Activated CD8-positive, alpha-beta memory T cell treated with anti-CD3 and anti-CD28 coated beads, Interleukin-2, amount 50 U/mL, for 24 hours (primary cell): Measurements from ENCODE around the gene SERINC4.

Experiments
- DNase-seq: peaks from one replicate; pipeline ENCODE4 v3.0.0-alpha.2; 2020; ENCODE audit errors: extremely low read depth

SERINC4 gene

DNA sequence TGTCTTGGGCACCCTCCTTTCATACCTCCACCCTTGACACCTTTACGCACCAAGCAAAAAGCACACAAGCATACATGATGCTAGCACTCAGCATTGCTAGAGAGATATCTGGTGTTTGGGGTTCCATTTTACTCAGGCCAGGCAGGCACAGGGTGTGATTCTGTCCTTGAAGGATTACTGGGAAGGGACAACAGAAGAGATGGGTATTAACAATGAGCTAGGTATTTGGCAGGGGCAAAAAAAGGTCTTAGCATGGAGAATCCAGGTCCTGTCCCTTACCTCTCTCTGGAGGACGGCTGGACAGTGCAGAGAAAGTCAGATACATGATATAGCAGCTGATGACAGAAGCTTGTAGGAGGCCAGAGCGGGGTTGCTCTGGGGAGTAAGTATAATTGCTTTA lies 3.5 kb downstream of the SERINC4 start:
- DNase-seq, result no peak

DNA sequence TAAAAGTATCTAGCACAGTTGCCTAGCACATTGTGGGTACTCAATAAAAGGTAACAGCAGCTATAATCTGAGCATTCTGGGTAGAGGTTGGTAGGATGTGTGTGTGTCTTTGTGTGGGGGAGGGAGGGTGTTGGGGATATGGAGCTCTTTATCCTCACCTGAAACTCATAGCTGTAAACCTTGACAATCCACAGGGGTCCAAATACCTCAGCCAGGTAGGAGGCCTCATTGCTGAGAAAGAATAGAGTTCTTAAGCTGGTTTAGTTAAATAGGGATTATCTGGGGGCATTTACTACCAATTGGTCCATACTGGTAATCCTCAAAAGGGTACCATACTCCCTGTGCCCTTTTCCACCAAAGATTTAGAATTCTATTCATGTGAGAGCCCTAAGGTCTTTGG lies 4.0 kb downstream of the SERINC4 start:
- no peak for DNase-seq

DNA sequence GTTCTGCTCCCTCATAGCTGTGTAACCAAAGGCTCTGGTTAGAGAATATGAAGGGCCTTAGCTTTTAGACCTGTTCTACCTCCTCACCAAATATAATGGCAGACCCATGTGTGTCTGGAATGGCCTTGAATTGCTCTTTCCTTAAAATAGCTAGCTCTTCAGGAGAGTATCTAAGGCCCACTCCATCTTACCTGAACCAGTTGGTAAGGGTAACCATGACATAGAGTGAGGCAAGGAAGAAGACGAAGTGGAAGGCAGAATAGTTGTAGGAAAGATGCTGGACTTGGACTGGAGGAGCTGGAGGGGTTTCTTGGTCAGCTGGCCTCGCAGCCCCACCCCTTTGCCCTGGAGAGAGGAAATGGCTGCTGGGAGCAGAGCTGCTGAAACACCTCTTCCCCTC lies 4.8 kb downstream of the SERINC4 start:
- no peak for DNase-seq

DNA sequence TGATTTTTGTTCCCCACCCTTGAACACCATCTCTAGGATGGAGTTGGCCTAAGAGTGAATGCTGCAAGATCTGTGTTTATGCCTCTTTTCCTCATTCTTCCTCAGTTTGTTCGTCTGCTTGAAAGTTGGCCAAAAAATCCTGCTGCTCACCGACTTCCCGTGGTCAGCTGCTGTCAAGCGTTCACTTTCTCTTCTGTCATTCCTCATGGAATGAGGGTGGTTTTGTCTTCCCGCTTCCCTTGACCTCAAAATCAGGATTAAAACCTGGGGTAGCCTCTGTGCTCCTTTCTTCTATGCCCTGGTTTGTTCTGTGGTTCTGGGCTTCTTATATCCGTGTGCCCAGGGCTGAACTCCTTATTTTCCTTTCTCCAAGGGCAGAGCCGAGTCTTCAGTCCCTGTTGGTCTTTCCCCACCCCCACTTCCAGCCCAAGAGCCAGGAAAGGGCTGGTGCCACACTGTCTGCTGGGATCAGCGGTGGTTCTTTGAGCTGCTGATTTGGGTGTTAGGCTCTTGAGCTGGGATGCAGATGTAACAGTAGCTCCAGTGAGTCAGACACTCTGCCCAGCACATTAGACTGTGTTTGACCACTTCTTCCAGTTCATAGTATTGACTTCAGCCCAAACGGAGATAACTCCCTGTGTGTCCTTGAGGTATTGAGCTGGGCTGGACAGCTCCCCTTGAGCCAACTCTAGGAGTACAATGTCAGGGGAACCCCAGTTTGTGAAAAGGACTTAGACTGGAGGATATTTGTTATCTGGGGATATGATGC lies 5.6 kb downstream of the SERINC4 start:
- no peak for DNase-seq

DNA sequence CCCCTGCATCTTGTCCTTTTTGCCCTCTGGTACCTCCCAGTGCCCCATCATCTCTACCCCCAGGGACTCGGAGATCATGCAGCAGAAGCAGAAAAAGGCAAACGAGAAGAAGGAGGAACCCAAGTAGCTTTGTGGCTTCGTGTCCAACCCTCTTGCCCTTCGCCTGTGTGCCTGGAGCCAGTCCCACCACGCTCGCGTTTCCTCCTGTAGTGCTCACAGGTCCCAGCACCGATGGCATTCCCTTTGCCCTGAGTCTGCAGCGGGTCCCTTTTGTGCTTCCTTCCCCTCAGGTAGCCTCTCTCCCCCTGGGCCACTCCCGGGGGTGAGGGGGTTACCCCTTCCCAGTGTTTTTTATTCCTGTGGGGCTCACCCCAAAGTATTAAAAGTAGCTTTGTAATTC lies 6.4 kb downstream of the SERINC4 start:
- DNase-seq, result no peak

DNA sequence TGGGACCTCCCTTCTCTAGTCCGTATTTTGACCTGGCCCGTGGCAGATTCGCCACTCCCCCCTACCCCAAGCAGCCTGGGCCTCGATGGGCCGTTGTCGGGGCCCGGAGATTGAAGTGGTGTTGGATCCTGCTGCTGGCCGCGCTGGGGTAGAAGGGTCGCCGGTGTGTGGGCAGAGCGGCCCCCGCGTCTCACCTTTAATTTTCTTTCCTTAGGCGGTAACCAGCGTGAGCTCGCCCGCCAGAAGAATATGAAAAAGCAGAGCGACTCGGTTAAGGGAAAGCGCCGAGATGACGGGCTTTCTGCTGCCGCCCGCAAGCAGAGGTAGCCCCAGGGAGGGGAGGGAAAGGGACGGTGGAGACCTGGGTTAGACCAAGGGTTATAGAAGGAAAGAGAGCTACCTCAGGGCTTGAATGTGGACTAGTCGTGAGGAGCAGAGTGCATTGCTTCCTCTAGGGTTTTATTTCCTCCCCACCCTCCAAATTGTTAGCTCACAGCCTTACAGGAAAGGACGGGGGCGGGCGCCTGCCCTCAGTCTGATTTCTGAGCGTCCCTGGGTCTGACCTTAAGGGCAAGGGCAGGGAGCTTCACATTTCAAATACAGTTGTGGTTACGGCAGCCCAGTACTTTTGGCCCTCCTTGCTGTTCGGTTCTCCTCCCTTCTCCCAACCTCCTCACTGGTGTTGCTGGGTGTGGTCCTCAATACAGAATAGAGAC lies 7.1 kb downstream of the SERINC4 start:
- no peak for DNase-seq

DNA sequence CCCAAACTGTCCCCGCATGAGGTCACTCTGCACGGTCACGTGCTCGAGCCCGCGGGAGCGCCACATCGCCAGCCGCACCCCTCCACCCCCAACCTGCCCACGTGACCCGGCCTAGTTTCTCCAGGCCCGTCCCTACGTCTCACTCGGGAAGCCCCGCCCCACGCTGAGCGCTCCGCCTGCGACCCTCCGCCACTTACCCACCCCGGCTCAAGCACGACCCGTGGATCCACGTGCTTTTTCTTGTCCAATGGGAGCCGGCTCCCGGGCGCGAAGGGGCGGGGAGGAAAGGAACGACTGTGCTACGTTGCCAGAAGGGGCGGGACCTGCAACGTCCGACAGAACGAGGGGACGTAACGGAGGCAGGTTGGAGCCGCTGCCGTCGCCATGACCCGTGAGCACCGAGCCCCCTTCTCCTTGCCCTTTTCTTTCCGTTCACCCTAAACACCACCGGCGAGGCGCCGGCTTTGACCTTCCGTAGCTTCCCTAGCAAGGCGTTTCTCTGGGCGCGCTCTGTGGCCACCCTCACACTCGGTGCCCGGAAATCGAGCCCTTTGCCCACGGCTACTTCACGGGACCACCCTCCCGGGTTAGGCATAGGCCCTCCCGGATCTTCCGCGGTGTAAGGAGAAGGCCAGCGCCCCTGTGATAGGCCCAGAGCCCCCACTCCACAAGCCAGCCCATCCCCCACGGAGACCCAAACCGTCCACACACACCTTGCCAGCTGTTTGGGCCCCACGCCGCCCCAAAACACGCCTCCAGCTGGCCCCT lies 7.8 kb downstream of the SERINC4 start, which contains the start of gene SERF2:
Gene SERF2 (plus strand): TSS at position 328 of the 768 bp plus-strand sequence. CDS start 57 bp downstream, at position 385.
- DNase-seq, result peak; percentile 99

DNA sequence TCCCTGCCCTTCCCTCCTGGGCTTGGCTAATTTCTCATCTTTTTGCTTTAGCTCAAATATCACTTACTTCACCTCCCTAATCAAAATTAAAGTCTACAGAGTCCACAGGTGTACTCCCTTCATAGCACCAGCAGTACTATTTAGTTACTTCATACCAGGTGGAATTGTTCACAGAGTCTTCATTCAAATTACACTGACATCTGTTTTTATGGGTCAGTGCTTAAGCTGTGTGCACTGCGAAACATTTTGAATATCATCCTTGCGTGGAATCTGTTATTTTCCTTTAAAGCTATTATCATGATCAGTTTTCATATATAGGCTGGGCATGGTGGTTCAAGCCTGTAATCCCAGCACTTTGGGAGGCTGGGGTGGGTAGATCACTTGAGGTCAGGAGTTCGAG lies 10.6 kb downstream of the SERINC4 start:
- DNase-seq, result no peak

DNA sequence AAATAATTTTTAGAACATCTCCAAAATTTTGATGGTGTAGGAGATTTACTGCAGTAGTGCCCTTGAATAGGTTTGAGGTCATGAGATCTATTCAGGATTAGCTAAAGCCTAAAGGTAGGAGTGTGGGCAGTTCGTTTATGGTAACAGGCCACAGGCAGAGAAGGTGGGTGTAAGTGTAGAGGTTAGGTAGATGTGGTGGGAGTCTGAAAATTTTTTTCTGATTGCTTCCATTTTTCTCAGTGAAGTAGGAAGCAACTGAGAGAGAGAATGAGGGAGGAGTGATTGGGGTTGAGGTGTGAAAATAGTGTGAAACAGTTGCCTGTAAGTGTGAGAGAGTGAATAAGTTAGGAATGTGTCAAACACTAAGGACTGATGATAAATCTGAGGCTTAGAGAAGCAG lies 21.0 kb downstream of the SERINC4 start:
- DNase-seq, result no peak

DNA sequence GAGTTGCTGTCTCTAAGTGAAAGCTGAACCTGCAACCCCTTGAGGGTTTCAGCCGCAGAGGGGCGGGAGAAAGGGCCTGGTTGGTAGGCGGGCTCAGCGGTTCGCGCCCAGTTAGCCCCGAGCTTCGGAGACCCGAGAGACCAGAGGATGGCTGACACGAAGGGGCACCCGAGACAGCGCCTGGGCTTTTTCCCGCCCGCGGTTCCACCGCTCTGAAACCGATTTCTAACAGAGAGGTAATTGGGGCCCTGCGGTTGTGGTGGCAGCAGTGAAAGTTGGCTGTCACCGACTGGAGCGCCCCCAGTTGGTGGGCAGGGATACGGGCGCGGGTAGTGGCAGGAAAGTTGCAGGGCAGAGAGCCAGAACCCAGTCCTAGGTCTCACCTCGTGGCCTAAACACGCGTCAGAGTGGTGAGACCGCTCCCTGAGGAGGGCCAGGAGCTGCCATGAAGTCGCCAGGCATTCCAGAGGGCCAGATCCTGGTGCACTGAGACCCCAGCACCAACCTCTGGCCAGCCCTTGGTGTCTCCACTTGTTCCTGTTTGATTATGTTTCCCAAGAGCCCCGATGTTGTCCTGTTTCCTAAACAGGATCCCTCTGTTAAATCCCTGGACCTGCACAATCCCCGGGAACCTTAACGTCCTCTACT lies 22.6 kb downstream of the SERINC4 start:
- peak; percentile 69 for DNase-seq

DNA sequence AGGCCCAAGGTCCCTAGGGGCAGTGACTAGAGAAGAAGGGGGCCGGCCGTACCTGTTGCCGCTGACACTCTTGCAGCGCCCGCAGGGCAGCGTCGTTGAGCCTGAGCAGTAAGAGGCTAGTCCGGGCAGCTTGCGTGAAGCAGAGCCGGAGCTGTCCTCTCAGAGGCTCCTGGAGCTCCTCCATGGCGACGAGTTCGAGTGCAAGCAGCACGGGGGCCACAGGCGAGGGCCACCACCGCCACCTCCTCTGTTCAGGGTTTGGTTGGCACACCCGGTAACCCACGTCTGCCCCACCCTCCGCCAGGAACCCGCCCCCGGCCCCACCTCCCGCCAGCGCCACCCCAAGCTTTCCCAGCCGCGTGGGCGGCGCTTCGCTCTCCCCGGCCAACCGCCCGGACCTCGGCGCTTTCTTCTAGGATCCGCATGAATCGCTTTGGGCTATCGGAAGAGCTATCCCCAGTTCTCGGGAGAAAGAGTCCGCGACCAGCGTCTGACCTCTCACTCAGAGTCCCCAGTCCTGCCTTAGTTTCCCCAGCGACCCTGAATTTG lies 23.2 kb downstream of the SERINC4 start, which contains the start of gene ELL3:
Gene ELL3 (minus strand): TSS at position 249 of the 549 bp plus-strand sequence. CDS start 65 bp downstream, at position 184.
- no peak for DNase-seq

DNA sequence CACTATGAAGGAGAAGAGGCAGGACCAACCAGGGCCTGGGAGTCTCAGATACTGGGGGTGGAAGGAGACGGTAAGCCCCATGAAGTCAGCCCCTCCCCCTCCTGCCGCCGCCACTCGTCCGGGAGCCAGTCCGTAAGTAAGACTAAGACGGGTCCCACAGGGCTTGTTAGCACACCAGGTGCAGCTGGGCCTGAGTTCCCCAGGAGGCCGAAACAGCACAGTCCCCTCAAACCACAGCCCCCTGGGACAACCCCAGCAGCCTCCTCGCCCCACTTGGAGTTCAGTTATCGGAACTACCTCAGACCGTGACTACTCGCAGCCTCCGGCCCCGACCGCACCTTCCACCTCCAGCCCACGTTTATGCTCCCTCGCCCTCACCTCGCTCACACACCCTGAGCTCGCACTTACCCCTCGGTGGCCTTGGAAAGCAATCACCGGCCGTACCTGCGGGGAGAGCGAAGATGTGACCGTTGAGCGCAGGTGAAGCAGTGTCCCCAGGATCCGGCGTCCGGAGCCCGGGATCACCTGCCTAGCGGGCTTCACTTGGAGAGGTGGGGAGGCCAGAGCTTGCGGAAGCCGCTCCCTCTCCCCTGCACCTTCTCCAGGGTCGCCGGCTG lies 23.8 kb downstream of the SERINC4 start:
- no peak for DNase-seq

DNA sequence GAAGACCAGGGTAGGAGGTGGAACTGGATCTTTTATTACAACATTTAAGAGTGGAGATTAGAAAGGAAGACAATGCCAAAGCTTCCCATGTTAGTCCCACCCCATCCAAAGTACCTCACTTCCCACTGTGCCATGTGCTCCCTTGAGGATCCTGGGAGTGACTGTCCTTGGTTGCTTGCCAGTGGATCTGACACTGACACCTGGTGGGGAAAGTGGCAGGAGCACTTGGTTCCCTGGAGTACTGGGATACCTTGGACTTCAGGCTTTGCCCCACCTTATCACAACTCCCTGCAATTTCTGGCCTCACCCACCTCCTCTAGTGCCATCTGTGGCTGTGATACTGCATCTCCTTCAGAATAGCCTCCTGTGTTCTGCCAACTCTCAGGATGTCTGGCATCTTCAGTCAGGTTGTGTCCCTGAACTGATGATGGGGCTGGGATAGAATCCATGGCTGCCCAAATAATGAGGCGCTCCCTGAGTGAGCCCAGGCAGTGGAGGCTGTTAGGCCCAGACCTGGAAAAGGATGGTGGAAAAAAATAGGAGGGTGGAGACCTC lies 24.5 kb downstream of the SERINC4 start:
- no peak for DNase-seq

DNA sequence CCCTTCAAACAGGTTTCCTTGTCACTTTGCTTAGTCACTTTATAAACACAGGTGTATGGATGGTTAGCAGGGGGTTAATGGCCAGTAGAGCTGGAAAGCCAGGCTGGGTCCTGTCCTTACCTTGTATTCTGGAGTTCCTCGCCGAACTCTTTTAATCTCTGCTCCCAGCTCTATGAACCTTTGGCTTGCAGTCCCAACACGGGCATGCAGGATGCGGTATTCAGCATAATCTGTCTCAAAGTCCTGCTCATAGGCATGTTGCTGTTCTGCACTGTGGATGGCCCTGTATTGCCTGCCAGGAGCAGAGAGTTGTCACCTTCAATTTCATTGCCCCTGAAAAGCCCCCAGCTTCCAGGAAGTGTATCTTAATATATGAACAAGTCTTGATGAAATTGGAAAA lies 26.0 kb downstream of the SERINC4 start:
- no peak for DNase-seq

DNA sequence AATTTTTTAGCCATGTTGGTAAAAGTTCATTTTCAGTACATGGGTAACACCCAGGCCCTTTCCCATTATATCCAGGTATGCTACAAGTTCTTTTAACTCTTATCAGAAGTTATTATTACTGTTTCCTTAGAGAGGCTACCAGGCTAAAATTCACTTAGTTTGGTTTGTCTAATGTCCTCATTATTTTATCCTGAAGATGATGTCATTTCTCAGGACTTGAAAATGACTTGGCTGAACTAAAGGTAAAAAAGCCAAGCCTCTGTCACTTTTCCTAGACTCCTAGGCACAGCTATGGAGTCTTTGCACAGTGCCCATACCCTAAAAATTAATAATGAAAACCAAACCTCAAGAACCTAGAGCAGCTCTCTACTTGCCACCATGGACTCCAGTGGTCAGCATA lies 27.4 kb downstream of the SERINC4 start:
- DNase-seq, result no peak

DNA sequence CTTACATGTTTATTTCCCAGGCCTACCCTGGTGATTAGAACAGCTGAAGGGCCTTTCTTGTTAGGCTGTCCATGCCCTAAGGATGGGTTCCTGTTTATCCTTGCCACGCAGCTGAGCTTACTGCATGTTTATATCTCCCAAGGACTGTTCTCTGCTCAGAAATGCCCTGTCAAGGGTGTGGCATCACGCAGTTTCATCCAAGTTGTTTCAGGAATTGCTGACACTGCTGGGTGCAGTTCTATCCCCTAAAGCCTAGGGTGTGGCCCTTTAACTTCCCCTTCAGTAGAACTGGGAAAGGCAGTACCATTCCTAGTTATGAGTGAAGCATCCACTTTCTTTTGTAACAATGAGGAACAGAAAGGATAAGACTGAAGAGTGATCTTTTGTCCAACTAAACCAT lies 28.2 kb downstream of the SERINC4 start:
- no peak for DNase-seq

DNA sequence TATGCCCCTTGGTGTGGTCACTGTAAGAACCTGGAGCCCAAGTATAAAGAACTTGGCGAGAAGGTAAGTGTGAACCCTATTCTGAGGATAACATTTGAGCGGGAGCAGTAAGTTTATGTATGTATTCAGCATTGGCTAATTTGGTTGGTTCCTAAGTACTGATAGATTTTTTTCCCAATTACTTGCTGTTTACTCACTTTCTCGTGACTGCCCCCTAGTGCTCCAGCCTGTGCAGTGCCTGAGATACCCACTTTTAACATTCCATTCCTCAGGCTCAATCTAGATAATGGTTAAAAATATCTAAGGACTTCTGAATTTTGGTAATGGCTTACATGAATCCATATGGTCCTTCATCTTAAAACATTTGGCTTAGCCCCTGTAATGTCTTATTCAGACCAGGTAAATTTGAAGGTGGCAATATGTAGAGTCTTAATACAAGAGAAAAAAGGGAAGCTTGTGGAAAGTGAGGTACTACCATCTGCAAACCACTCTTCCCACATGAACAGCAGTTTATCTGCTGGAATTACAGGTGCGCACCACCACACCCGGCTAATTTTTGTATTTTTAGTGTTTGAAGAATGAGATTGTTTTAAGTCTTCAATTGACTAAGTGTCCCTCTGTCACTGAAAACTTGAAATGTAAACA lies 30.3 kb downstream of the SERINC4 start:
- DNase-seq, result no peak

DNA sequence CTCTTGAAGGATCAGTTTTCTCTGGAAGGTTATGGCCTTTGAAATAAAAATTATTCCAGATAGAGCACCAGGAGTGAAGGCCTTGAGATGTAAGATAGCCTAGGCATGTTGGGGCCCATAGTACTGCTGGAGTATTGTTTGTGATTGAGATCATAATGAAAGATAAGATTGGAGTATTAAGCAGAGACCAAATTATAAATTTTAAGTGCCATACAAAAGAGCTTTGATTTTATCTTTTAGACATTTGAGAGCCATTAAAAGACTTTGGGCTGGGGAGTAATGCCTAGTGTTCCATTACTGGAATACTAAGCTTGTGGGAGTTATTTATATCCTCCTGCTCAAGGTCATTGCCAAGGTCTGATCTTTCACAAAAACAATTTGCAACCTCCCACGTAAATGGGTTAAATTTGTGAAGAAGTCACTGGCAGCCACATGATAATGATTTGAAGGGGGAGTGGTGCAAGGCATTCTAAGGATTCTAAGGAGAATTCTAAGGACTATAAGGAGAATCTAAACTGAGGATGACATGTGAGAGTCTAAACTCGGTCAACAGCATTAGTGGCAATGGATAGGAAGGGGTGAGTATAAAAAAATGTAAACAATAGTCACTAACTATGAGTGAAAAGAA lies 36.1 kb downstream of the SERINC4 start:
- DNase-seq, result no peak

DNA sequence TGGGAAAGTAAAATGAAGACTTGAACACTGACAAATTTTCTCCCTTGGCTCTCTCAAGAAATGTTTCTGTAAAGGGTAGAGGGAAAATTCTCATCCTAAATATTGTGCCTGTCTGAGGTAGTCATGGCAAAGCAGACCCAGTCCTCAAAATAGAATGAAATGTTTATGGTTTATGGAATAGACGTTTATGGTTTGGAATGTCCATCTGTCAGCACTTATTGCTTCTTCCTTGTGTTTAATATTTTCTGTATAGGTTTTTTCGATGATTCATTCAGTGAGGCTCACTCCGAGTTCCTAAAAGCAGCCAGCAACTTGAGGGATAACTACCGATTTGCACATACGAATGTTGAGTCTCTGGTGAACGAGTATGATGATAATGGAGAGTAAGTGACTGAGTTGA lies 37.2 kb downstream of the SERINC4 start:
- DNase-seq, result no peak

DNA sequence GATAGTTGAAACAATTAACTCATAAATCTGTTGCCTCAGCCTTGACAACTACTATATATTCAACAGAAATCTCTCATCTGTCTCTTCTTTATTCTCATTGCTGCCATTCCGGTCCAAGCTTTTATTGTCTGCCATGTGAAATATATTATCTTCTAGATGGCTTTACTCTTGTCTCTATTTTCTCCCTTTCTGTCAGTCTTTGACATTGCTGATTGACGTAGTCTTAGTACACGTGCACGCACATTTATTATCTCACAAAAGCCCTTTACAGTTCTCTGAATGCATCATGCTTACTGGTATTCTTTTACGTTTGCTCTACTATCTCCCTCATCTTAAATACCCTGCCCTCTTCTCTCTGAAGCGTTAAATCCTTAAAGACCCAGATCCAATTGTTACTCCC lies 48.1 kb downstream of the SERINC4 start:
- no peak for DNase-seq
